ENCODE results near the gene CLPX.

DNA sequence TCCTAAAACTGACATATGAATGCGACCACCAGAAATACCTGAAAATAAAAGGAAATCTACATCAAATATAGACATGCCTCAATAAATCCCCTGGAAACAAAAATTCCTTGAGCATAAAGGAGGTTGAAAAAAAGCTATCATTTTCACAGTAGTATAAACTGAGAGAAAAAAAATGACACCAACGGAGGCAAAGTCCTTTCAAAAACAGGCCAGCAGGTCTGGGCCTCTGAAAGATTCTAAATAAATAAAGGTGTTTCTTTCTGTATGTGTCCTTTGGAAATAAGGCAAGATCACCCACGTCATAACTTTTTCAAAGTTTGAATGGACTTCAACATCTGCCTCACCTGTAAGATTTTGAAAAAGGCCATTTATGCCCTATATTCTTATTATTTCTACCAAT lies 5.0 kb downstream of the CLPX start:
- TF ChIP-seq POLR2A (IDR thresholded peaks at IDR 0.05), result no peak
- TF ChIP-seq CTCF (IDR thresholded peaks at IDR 0.05), result no peak
